Measurements from ENCODE around the gene GNPNAT1. TPM values are rescaled to one million over a fixed set of nuclear protein-coding genes. Genes with fewer than 3 reads are reported as not detected.

Gene GNPNAT1
- total RNA-seq, 2 experiments from 2014 or later = 3.8 to 4.6 TPM

DNA sequence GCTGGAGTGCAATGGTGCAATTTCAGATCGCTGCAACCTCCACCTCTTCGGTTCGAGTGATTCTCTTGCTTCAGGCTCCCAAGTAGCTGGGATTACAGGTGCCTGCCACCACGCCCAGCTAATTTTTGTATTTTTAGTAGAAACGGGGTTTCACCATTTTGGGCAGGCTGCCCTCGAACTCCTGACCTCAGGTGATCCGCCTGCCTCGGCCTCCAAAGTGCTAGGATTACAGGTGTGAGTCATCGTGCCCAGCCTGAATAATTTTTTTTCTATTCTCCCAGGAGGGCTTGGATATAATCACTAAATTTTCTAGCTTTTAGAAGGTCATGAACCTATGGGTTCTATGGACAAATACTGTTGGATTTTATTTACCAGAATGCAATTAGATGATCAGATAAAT is 44.7 kb upstream of the GNPNAT1 start:
- H3K27me3 ChIP-seq (ENCODE audit: control insufficient read depth in 1 of 2, insufficient read depth in 2 of 2, low read length in 2 of 2) = no peaks in the 10 kb centered on the region
- CTCF ChIA-PET = no interaction called here

DNA sequence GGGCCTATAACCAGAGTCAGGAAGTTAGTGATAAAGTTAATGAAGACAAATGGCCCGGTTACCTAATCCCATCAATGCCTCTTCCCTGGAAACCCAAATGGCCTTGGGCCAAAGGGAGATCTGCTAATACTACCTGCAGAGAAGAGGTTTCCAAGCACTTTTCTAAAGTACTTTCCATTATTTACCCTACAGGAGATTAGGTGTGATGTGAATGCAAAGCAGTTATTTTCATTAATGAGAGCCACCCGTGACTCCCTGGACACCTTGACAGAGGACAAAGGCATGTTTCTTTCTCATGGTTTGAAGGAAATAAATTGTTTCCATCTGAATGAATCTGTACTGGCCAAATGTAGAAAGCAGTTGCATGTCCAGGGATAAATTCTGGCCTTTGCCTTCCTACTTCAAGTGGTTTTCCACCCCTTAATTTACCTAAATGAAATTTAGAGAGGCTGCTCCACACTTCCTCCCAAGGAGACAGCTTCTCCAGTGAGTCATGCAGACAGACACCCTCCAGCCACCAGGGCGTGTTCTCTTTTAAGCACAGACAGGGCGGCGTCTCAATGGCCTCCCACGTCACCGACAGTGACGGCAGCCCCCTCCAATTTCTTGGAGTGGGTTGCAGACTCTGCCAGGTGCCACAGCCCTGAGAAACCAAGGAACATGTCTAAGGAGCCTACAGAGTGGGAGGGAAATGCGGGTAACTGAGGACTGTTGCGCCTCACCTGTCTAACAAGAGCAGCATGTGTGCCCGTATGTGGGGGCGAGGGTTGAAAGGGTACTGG is 43.9 kb upstream of the GNPNAT1 start:
- TF ChIP-seq, protein P1, sequence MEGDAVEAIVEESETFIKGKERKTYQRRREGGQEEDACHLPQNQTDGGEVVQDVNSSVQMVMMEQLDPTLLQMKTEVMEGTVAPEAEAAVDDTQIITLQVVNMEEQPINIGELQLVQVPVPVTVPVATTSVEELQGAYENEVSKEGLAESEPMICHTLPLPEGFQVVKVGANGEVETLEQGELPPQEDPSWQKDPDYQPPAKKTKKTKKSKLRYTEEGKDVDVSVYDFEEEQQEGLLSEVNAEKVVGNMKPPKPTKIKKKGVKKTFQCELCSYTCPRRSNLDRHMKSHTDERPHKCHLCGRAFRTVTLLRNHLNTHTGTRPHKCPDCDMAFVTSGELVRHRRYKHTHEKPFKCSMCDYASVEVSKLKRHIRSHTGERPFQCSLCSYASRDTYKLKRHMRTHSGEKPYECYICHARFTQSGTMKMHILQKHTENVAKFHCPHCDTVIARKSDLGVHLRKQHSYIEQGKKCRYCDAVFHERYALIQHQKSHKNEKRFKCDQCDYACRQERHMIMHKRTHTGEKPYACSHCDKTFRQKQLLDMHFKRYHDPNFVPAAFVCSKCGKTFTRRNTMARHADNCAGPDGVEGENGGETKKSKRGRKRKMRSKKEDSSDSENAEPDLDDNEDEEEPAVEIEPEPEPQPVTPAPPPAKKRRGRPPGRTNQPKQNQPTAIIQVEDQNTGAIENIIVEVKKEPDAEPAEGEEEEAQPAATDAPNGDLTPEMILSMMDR (IDR thresholded peaks at IDR 0.05) = no peak
- Mint-ChIP-seq H3K9me3 (no peaks in the 10 kb centered on the region), H3K27ac (no peak overlapping the region), H3K36me3 (ENCODE audit: low read depth) (no peaks in the 10 kb centered on the region), H3K4me3 (no peak overlapping the region), H3K4me1 (ENCODE audit: low read depth) (no peaks in the 10 kb centered on the region), H3K27me3 (no peaks in the 10 kb centered on the region)
- Histone ChIP-seq H3K9me3 (ENCODE audit: control insufficient read depth in 1 of 2, insufficient read depth in 1 of 2, low read length in 2 of 2) (no peaks in the 10 kb centered on the region), H3K4me3 (ENCODE audit: low read length) (no peak overlapping the region), H3K27me3 (ENCODE audit: control insufficient read depth in 1 of 2, insufficient read depth in 2 of 2, low read length in 2 of 2) (no peaks in the 10 kb centered on the region), H3K36me3 (ENCODE audit: insufficient read depth, low read length) (no peaks in the 10 kb centered on the region), H3K4me1 (ENCODE audit: insufficient read depth, low read length) (no peaks in the 10 kb centered on the region), H3K27ac (ENCODE audit: low read depth in 1 of 2, low read length in 2 of 2) (no peak overlapping the region)
- CTCF ChIA-PET = interaction anchor here (0.9 kb wide), 1 partner anchor 126 kb away, joined by 3 read pairs; no protein-coding TSS in a partner anchor
- POLR2A ChIA-PET = no interaction called here
- ATAC-seq (ENCODE audit: poor library complexity) = no peak
- intact Hi-C loops (cut with DNase I, micrococcal nuclease) = no loop called here
- no peak for DNase-seq

More for the DNA sequence above, 44.7 kb upstream of the GNPNAT1 start:
- H3K4me1 Mint-ChIP-seq (ENCODE audit: low read depth) = no peaks in the 10 kb centered on the region
- no peak overlapping the region for H3K27ac Mint-ChIP-seq
- no peaks in the 10 kb centered on the region for H3K36me3 ChIP-seq (ENCODE audit: insufficient read depth, low read length)
- no peaks in the 10 kb centered on the region for H3K36me3 Mint-ChIP-seq (ENCODE audit: low read depth)
- intact Hi-C loops (cut with DNase I, micrococcal nuclease) = no loop called here
- TF ChIP-seq, protein P1 (IDR thresholded peaks at IDR 0.05) = no peak
- no peak overlapping the region for H3K4me3 Mint-ChIP-seq
- no peaks in the 10 kb centered on the region for H3K4me1 ChIP-seq (ENCODE audit: insufficient read depth, low read length)
- DNase-seq (no peak), ATAC-seq (ENCODE audit: poor library complexity) (no peak)
- no peaks in the 10 kb centered on the region for H3K27me3 Mint-ChIP-seq
- H3K27ac ChIP-seq (ENCODE audit: low read depth in 1 of 2, low read length in 2 of 2) = no peak overlapping the region
- no peak overlapping the region for H3K4me3 ChIP-seq (ENCODE audit: low read length)
- H3K9me3 ChIP-seq (ENCODE audit: control insufficient read depth in 1 of 2, insufficient read depth in 1 of 2, low read length in 2 of 2) = no peaks in the 10 kb centered on the region
- POLR2A ChIA-PET = no interaction called here
- no peaks in the 10 kb centered on the region for H3K9me3 Mint-ChIP-seq

DNA sequence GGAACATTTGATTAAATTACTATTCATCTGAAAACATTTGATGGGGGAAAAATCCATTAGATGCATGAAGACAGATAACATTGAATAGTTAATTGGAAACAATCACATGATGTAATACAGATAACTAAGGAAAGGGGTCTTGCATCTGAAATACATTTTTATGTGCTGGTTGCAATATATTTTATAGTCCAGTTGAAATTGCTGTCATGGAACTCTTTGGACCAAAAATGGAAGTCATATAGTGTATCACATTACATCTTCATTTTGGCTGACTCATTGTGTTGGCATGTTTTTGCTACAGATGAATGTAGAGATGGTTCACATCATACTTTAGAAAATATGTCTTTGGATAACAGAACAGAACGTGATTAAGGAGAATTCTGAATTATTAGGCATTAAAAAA is 43.0 kb upstream of the GNPNAT1 start:
- H3K36me3 ChIP-seq (ENCODE audit: insufficient read depth, low read length) = no peaks in the 10 kb centered on the region
- H3K27me3 ChIP-seq (ENCODE audit: control insufficient read depth in 1 of 2, insufficient read depth in 2 of 2, low read length in 2 of 2) = no peaks in the 10 kb centered on the region
- no peak overlapping the region for H3K27ac ChIP-seq (ENCODE audit: low read depth in 1 of 2, low read length in 2 of 2)
- Mint-ChIP-seq H3K27ac (no peak overlapping the region), H3K27me3 (no peaks in the 10 kb centered on the region), H3K4me1 (ENCODE audit: low read depth) (no peaks in the 10 kb centered on the region), H3K4me3 (no peak overlapping the region), H3K9me3 (no peaks in the 10 kb centered on the region), H3K36me3 (ENCODE audit: low read depth) (no peaks in the 10 kb centered on the region)
- intact Hi-C loops (cut with DNase I, micrococcal nuclease) = no loop called here
- no peak overlapping the region for H3K4me3 ChIP-seq (ENCODE audit: low read length)
- TF ChIP-seq, protein P1 (IDR thresholded peaks at IDR 0.05) = no peak
- no peak for ATAC-seq (ENCODE audit: poor library complexity)
- no peaks in the 10 kb centered on the region for H3K4me1 ChIP-seq (ENCODE audit: insufficient read depth, low read length)
- ChIA-PET CTCF (interaction anchor here (0.6 to 0.9 kb wide), 2 partner anchors 9 to 127 kb away, joined by 3 read pairs; no protein-coding TSS in a partner anchor), POLR2A (no interaction called here)
- H3K9me3 ChIP-seq (ENCODE audit: control insufficient read depth in 1 of 2, insufficient read depth in 1 of 2, low read length in 2 of 2) = no peaks in the 10 kb centered on the region
- no peak for DNase-seq
